Motor neuron (in vitro differentiated cells): ENCODE results near the gene PLB1. TPM values are rescaled to one million over a fixed set of nuclear protein-coding genes. Genes with fewer than 3 reads are reported as not detected.

ENCODE experiments used
- ATAC-seq, 8 experiments: fragments of 200-7000 bp; cut with Tn5 transposase; replicated peaks in 6 of 8; 2 replicates each; pipeline ENCODE4 v1.8.0; 2021; ENCODE audit warnings: mild to moderate bottlenecking in 8 of 8, moderate library complexity in 8 of 8
- H3K27ac ChIP-seq, 2 donors: fragments of 250-450 bp; sonication (Bioruptor Pico); 2 replicates each; pipeline ENCODE4 v1.9.0; 2021; ENCODE audit warnings: antibody characterized with exemption in 2 of 2, mild to moderate bottlenecking in 2 of 2, moderate library complexity in 1 of 2
- H3K4me1 ChIP-seq, 2 donors: fragments of 250-450 bp; sonication (Bioruptor Pico); replicated peaks in 1 of 2; 2 replicates each; pipeline ENCODE4 v1.6.1; 2021; ENCODE audit warnings: antibody characterized with exemption in 2 of 2, mild to moderate bottlenecking in 2 of 2, moderate library complexity in 1 of 2
- H3K4me3 ChIP-seq, 5 donors: fragments of 250-450 bp; sonication (Bioruptor Pico); 2 replicates each; pipeline ENCODE4 v1.9.0; 2021; ENCODE audit warnings: antibody characterized with exemption in 5 of 5, mild to moderate bottlenecking in 5 of 5, moderate library complexity in 4 of 5
- WGBS, 10 experiments: fragments of 450-650 bp; shearing (Covaris generic); methylation state at CpG; one replicate each; pipeline ENCODE4 v1.0.0; 2022; 5-methylcytosine and 5-hydroxymethylcytosine counted together
- in situ Hi-C, 9 experiments: fragments of 400-800 bp; cut with MboI; loops; one replicate each; pipeline ENCODE4 v1.15.0; 2021; ENCODE audit warnings: low sequenced_read_pairs in 9 of 9, low pct_unique_long_range_greater_than_20kb in 2 of 9; ENCODE audit not compliant: unreplicated experiment in 9 of 9
- total RNA-seq, 8 experiments: library from RNA; unstranded; fragments of 300-600 nt; gene quantifications; 2 replicates each; pipeline versions ENCODE4 v1.2.3 to v1.2.4, GENCODE V29; 2022

Gene PLB1, protein sequence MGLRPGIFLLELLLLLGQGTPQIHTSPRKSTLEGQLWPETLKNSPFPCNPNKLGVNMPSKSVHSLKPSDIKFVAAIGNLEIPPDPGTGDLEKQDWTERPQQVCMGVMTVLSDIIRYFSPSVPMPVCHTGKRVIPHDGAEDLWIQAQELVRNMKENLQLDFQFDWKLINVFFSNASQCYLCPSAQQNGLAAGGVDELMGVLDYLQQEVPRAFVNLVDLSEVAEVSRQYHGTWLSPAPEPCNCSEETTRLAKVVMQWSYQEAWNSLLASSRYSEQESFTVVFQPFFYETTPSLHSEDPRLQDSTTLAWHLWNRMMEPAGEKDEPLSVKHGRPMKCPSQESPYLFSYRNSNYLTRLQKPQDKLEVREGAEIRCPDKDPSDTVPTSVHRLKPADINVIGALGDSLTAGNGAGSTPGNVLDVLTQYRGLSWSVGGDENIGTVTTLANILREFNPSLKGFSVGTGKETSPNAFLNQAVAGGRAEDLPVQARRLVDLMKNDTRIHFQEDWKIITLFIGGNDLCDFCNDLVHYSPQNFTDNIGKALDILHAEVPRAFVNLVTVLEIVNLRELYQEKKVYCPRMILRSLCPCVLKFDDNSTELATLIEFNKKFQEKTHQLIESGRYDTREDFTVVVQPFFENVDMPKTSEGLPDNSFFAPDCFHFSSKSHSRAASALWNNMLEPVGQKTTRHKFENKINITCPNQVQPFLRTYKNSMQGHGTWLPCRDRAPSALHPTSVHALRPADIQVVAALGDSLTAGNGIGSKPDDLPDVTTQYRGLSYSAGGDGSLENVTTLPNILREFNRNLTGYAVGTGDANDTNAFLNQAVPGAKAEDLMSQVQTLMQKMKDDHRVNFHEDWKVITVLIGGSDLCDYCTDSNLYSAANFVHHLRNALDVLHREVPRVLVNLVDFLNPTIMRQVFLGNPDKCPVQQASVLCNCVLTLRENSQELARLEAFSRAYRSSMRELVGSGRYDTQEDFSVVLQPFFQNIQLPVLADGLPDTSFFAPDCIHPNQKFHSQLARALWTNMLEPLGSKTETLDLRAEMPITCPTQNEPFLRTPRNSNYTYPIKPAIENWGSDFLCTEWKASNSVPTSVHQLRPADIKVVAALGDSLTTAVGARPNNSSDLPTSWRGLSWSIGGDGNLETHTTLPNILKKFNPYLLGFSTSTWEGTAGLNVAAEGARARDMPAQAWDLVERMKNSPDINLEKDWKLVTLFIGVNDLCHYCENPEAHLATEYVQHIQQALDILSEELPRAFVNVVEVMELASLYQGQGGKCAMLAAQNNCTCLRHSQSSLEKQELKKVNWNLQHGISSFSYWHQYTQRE (N-terminal part only)
- 1 to 10 TPM in 5 of 8 experiments, under 1 TPM in 3; 0.49 to 3.3 (median 1.3) TPM for total RNA-seq

DNA sequence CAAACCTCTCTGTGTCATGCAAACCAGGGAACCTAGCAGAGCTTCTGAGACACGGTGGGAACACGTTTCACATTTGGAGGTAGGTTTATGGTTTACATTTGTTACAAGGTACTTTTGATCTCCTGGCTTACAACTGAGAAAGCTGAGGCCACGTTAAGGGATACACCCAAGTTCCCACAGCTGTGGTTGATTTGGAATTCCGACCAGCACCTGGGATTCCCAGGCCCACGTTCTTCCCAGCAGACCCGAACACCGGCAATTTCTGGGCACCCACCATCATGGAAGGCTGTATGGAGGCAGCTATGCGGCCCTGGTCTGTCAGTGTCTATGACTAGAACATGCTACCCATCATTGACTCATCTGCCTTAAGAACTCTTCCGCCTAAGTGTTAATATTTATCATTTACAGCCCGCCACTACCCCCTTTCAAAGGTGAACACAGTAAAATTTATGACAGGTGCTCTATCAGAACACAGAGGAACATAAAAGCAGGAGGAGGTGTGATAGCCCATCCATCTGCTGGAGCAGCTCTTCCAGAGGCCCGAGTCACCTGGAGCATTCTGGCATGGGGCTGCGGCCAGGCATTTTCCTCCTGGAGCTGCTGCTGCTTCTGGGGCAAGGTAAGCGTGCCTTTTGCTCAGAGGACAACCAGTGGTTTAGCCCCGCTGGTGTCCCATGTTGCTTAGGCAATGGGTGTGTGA lies at the start of gene PLB1:
PLB1 (plus strand) TSS at position 510 of the 700 bp plus-strand sequence; CDS start at position 565, 55 bp downstream.
- in situ Hi-C loops, result no loop called here
- no peak for ATAC-seq
- H3K4me1 ChIP-seq, result no peaks in the 10 kb centered on the region
- no peak within 1 kb of the TSS for H3K27ac ChIP-seq
- no peak within 1 kb of the TSS for H3K4me3 ChIP-seq
- WGBS, 10 experiments, result 27 to 87% (median 72%) methylated on average over 1 to 9 of the region's 14 CpGs; no CpG with 5 or more reads in 2 of the 10 experiments

DNA sequence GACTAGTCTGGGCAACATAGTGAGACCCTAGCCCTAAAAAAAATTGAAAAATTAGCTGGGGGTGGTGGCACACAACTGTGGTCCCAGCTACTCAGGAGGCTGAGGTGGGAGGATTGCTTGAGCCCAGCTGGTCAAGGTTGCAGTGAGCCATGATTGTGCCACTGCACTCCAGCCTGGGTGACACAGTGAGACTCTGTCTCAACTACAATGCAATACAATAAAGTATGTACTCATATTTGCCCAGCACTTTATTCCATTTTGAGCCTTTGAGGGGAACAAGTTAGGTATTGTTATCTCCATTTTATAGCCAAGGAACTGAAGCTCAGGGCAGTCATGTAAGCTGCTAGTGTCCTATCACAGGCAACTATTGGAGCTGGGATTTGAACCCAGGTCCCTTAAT lies 49.3 kb upstream of the PLB1 start:
- in situ Hi-C loops, result loop anchor here in 1 of 9 experiments (25.0 kb wide), 1 partner anchor 684 kb away; the partner anchor contains the start of gene MRPL33
- Histone ChIP-seq H3K27ac (peak overlapping the region in 1 of 2 donors; percentile 78), H3K4me3 (no peak overlapping the region), H3K4me1 (peaks cover 0 to 4% of the 10 kb centered on the region in 2 donors)
- no peak for ATAC-seq

DNA sequence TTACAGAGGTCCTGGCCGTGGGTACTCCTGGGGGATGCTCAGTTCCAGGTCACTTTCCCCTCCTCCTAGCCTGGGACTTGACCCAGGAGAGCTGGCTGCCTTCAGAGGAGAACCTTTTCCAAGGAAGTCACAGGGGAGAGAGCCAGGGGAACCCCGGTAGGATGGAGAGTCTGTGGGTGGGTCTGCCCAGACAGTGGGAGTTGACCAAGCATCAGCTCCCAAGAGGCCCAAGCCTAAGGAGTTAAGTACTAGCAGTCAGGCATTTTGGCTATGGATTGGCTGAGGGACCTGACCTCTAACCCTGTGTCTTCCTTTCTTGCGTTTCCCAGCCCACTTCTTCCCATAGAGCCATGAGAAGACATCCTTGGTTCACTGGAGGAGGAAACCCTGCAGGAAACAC lies 48.8 kb upstream of the PLB1 start:
- 43 to 100% (median 58%) methylated on average over 1 to 3 of the region's 3 CpGs; no CpG with 5 or more reads in 4 of the 10 experiments for WGBS, 10 experiments
- Histone ChIP-seq H3K4me1 (peaks cover 0 to 4% of the 10 kb centered on the region in 2 donors), H3K27ac (no peak overlapping the region), H3K4me3 (no peak overlapping the region)
- ATAC-seq, result no peak
- in situ Hi-C loops, result loop anchor here in 1 of 9 experiments (25.0 kb wide), 1 partner anchor 685 kb away; the partner anchor contains the start of gene MRPL33

DNA sequence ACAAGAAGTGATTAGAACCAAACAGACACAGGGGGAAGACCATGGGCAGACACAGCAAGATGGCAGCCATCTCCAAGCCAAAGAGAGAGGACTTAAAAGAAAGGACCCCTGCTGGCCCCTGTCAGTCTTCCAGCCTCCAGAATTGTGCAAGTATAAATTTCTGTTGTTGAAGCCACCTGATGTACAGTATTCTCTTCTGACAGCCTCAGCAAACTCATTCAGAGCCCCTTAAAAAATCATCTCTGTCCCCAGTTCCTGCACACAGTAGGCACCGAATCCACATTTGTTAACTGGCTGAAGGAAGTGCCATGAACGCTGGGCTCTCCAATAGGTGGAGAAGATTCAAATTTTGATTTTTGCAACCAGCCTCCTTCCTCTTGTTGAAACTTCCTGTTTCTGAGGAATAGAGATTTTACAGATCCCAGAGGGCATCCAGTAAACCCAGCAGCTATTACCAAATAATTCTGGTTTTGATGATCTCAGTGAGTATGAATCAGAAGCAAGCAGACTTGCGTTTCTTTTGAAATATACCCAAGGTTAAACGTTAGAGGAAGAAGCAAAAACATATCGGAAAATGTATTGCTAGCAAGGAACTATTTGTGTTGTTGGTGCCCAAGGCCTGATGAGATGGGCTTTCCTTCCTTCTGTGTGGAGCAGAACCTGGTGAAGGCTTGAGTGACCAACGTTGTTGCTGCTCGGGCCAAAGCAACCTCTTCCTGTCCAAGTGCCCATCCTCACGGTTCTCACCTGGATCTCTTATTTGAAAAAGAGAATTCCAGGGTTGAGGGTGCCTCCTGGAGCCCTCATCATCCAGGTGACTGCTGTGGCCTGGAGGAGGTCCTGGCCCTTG lies 47.7 kb upstream of the PLB1 start:
- no peak overlapping the region for H3K4me3 ChIP-seq
- no peak for ATAC-seq
- 29 to 93% (median 81%) methylated on average over 3 to 7 of the region's 8 CpGs; no CpG with 5 or more reads in 1 of the 10 experiments for WGBS, 10 experiments
- peaks cover 0 to 4% of the 10 kb centered on the region in 2 donors for H3K4me1 ChIP-seq
- in situ Hi-C loops, result loop anchor here in 1 of 9 experiments (25.0 kb wide), 1 partner anchor 686 kb away; the partner anchor contains the start of gene MRPL33
- H3K27ac ChIP-seq, result no peak overlapping the region

DNA sequence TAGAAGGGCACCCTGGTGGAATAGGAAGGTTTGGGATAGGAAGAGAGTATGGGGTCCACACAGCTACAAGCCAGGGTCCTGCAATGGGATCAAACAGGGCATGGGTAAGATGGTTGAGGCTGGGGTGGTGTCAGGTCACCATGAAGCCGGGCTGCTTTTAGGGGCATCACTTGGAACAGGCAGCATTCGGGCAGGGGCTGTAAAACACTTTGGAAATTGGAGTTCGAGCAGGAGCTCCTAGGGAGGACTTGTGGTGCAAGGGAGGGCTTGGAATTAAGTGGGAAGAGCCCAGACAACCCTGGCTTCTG lies 47.1 kb upstream of the PLB1 start:
- H3K4me3 ChIP-seq, result no peak overlapping the region
- in situ Hi-C loops, result loop anchor here in 1 of 9 experiments (25.0 kb wide), 1 partner anchor 686 kb away; the partner anchor contains the start of gene MRPL33
- WGBS, 10 experiments, result no CpG with 5 or more reads among the region's 3 CpGs
- no peak for ATAC-seq
- H3K27ac ChIP-seq, result no peak overlapping the region
- peaks cover 0 to 4% of the 10 kb centered on the region in 2 donors for H3K4me1 ChIP-seq

DNA sequence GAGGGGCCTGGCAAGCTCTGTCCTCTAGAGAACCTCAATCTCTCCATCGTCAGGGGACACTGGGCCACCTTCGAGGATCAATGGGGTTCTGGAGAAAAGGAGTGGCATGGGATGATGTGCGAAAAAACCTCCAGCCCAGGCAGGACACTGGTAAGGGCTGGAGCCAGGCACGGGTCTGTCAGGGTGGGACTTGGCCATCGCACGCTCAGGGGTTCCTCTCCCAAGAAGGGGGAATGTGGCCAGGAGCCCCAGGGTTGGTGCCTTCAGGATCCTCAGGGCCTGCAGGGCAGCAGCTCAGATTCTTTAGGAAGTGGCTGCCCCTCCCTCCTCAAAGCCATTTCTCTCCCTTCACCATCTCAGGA lies 46.8 kb upstream of the PLB1 start:
- no peak for ATAC-seq
- in situ Hi-C loops, result loop anchor here in 1 of 9 experiments (25.0 kb wide), 1 partner anchor 687 kb away; the partner anchor contains the start of gene MRPL33
- Histone ChIP-seq H3K4me3 (no peak overlapping the region), H3K27ac (no peak overlapping the region), H3K4me1 (peaks cover 0 to 4% of the 10 kb centered on the region in 2 donors)
- 60 to 100% (median 100%) methylated on average over 1 to 2 of the region's 6 CpGs; no CpG with 5 or more reads in 7 of the 10 experiments for whole genome bisulfite sequencing, 10 experiments

DNA sequence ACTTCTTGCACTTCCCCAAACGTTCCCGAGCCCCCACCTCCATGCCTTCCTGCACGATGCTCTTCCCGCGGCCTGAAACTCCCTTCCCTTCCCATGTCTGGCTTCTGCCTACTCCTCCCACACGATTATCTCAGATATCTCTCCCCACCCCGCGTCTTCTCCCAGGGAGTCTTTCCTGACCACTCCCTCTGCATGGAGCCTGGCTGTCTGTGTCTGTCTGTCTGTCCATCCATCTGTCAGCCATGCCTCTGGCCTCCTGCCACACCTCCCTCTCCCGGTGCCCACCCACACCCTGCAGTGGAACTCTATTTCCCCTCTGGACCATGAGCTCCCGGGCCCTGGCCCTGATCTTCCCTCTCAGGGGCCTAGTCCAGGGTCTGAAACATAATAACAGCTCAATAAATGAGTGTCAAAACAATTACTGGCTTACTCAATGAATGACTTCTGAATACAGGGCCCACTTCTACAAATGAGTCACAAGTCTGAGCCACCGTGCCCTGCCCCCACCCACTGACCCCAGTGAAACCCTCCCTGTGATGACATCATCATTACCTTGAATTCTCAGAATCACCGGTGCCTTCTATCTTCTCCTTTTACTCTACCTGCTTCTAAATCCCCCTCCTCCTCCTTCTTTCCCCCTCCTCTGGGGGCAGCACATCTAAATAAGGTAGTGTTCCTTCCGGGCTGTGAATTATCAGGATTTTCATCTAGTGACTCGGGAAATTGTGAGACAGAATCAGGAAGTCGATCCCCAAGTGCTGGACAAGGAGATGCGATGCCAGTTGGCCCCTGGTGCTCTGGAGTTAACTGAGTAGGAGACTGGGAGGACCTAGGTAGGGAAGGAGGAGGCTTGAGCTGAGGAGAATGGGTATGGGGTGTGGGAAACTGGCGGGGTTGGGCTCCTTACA lies 46.1 kb upstream of the PLB1 start:
- Histone ChIP-seq H3K27ac (no peak overlapping the region), H3K4me3 (no peak overlapping the region), H3K4me1 (peaks cover 0 to 4% of the 10 kb centered on the region in 2 donors)
- peak in 3 of 8 experiments; percentile 68 to 83 (median 80) for ATAC-seq
- in situ Hi-C loops, result loop anchor here in 1 of 9 experiments (25.0 kb wide), 1 partner anchor 687 kb away; the partner anchor contains the start of gene MRPL33
- 0 to 100% (median 61%) methylated on average over 1 to 5 of the region's 17 CpGs; no CpG with 5 or more reads in 3 of the 10 experiments for WGBS, 10 experiments

DNA sequence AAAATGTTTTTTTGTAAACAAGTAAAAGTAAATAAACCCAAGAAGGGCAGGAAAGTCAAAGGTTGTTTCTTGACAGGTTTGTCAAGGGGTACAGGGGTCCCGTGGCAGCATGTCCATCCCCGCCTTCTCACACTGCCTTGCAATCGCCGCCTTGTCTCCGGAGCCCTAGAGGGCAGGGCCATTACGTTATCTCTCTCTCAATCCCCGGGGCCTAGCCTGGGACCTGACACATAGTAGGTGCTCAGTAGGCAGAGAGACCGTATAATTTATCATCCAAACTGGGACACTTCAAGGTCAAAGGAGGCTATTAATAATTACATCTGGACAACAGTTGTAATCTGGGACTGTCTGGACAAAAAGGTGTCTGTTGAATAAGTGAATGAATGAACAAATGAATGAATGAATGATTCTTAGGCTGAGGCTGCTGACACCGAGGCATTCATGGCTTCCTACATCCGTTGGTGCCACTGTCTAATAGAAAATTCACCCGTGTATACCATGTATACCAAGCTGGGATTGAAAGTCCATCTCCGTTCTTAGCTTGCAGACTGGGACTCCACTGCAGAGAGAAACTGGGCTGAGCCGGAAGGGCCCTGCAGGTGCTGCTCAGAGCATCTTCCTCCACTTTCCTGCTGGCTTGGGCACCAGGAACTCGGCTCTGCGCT lies 44.8 kb upstream of the PLB1 start:
- no peak overlapping the region for H3K4me3 ChIP-seq
- no peak for ATAC-seq
- in situ Hi-C loops, result no loop called here
- H3K27ac ChIP-seq, result no peak overlapping the region
- WGBS, 10 experiments, result 81 to 100% (median 91%) methylated on average over 1 to 12 of the region's 15 CpGs
- H3K4me1 ChIP-seq, result peaks cover 0 to 3% of the 10 kb centered on the region in 2 donors

DNA sequence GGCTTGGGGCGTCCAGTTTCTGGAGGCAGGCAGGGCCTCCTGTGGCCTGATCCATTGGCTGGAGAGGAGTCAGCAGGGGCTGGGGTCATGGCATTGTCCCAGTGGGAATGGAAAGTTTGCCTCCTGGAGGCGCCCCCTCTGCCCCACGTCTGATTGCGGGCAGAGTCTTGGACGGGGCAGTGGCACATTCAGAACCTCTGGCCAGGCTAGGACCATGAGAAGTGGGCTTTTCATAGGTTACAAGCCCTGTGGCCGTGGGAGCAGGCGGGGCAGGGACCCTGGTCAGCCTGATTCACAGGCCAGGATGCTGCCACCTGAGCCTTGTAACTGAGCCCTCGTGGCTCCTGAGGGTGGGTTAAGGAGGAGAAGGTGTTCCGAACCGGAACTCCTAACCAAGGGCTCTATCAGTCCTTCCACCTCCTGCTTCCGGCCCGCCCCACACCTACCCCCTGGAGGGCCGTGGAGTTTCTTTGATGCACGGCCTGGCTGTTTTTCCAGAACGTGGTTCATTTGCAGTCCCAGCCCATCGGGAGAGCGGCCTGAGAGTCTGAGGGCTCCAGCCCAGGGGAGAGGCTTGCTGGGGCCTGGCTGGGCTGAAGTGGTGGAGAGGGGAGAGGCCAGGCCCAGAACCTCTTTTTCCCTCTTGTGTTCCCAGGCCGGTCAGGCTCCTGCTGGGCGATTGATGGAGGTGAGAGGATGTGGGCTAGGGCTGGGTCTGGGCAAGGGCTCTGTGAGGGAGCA lies 43.9 kb upstream of the PLB1 start:
- peak in 3 of 8 experiments; percentile 2 to 48 (median 10) for ATAC-seq
- 40 to 84% (median 61%) methylated on average over 1 to 4 of the region's 19 CpGs; no CpG with 5 or more reads in 6 of the 10 experiments for WGBS, 10 experiments
- Histone ChIP-seq H3K4me1 (no peaks in the 10 kb centered on the region), H3K4me3 (no peak overlapping the region), H3K27ac (no peak overlapping the region)
- in situ Hi-C loops, result no loop called here
